SK-N-DZ (cell line): ENCODE measurements around the gene LIPF.
"Not testable (repeated sequence)": the region's sequence is repeated elsewhere in the genome, so short reads cannot be mapped to it uniquely, and the experiment has no call there.

Experiments
- DNase-seq: peaks from one replicate; pipeline ENCODE4 v3.0.0-alpha.2; 2015; ENCODE audit warnings: low spot score

Gene LIPF

GRCh38 chr10:88676283-88677060 lies 12.2 kb downstream of the LIPF start:
- no peak for DNase-seq

- DNase-seq = no peak
Measured at GRCh38 chr10:88680958-88681357, 16.7 kb downstream of the LIPF start.

GRCh38 chr10:88682491-88682890 lies 18.2 kb downstream of the LIPF start:
- no peak for DNase-seq

GRCh38 chr10:88687853-88688467 lies 23.7 kb downstream of the LIPF start:
- DNase-seq = peak; percentile 17

GRCh38 chr10:88689366-88689765 lies 25.1 kb downstream of the LIPF start:
- DNase-seq = no peak

- no peak for DNase-seq
Measured at GRCh38 chr10:88693392-88694020, 29.3 kb downstream of the LIPF start.

- no peak for DNase-seq
Measured at GRCh38 chr10:88702848-88703597, 38.8 kb downstream of the LIPF start.

- no peak for DNase-seq
Measured at GRCh38 chr10:88705958-88706357, 41.7 kb downstream of the LIPF start, which contains the start of gene LIPK. LIPK (plus strand) TSS chr10:88706249; CDS start chr10:88724544, 18,295 bp downstream.

GRCh38 chr10:88707429-88708155 lies 43.4 kb downstream of the LIPF start:
- no peak for DNase-seq

GRCh38 chr10:88709361-88709760 lies 45.1 kb downstream of the LIPF start:
- not testable (repeated sequence) for DNase-seq

- DNase-seq = no peak
Measured at GRCh38 chr10:88715517-88715916, 51.3 kb downstream of the LIPF start.

GRCh38 chr10:88721392-88721791 lies 57.1 kb downstream of the LIPF start:
- no peak for DNase-seq

GRCh38 chr10:88725798-88726197 lies 61.6 kb downstream of the LIPF start:
- DNase-seq = no peak

- peak; percentile 11 for DNase-seq
Measured at GRCh38 chr10:88728107-88728763, 64.0 kb downstream of the LIPF start.
